Measurements from ENCODE around the gene PDE3A. TPM values are rescaled to one million over a fixed set of nuclear protein-coding genes. Genes with fewer than 3 reads are reported as not detected.

The PDE3A gene
- total RNA-seq, 1 experiment from 2014 or later = 0.12 TPM

- Histone ChIP-seq H3K4me2 (ENCODE audit: low read length) (no peak overlapping the region), H3K9ac (ENCODE audit: low read length) (no peak overlapping the region), H3K4me3 (replicated peaks in 1 of 2; ENCODE audit: low read depth in 1 of 2, low read length in 2 of 2) (no peak overlapping the region), H3K9me3 (ENCODE audit: control insufficient read depth in 1 of 2, insufficient read depth in 1 of 2, low read depth in 1 of 2, low read length in 2 of 2) (no peaks in the 10 kb centered on the region), H3K36me3 (ENCODE audit: control insufficient read depth in 1 of 2, insufficient read depth in 2 of 2, low read length in 2 of 2) (no peaks in the 10 kb centered on the region), H2AFZ (ENCODE audit: low read depth, low read length, poor library complexity, severe bottlenecking) (no peak overlapping the region), H3K27ac (ENCODE audit: low read depth, low read length) (no peak overlapping the region), H3K9me2 (ENCODE audit: insufficient read depth) (no peaks in the 10 kb centered on the region), H3K27me3 (ENCODE audit: insufficient read depth, low read length) (no peaks in the 10 kb centered on the region), H4K20me1 (ENCODE audit: insufficient read depth) (no peaks in the 10 kb centered on the region), H3K4me1 (ENCODE audit: control insufficient read depth in 1 of 2, insufficient read depth in 2 of 2, low read length in 2 of 2) (no peaks in the 10 kb centered on the region), H3K79me2 (ENCODE audit: insufficient read depth, low read length) (no peaks in the 10 kb centered on the region)
- DNase-seq (ENCODE audit: low read depth, low spot score) = no peak
- intact Hi-C loops (cut with micrococcal nuclease) = no loop called here
- BruUV-seq (replicated peaks) = no TSS peak
- TF ChIP-seq EGR1 (IDR thresholded peaks at IDR 0.05; ENCODE audit: low read depth) (no peak), ZBTB33 (IDR thresholded peaks at IDR 0.05; ENCODE audit: extremely low read depth, insufficient replicate concordance, low read length) (no peak), SP1 (IDR thresholded peaks at IDR 0.05; ENCODE audit: low read depth) (no peak), ZNF274 (IDR thresholded peaks at IDR 0.05; ENCODE audit: low read depth, low read length) (no peak), FOSL1 (IDR thresholded peaks at IDR 0.05; ENCODE audit: low read depth) (no peak), RAD21 (IDR thresholded peaks at IDR 0.05; ENCODE audit: low read depth) (no peak), REST (IDR thresholded peaks at IDR 0.05; ENCODE audit: low read depth) (no peak), YY1 (IDR thresholded peaks at IDR 0.05; ENCODE audit: extremely low read depth, insufficient replicate concordance, low read depth, low read length) (no peak), JUND (IDR thresholded peaks at IDR 0.05) (no peak), MAX (IDR thresholded peaks at IDR 0.05) (no peak), CTCF (IDR thresholded peaks at IDR 0.05 in 2 of 3, conservative IDR thresholded peaks at IDR 0.05 in 1 of 3; ENCODE audit: borderline replicate concordance in 1 of 3, insufficient read depth in 1 of 3, low read depth in 2 of 3, low read length in 2 of 3) (no peak), SIN3A (IDR thresholded peaks at IDR 0.05; ENCODE audit: low read depth) (no peak), POLR2AphosphoS5 (IDR thresholded peaks at IDR 0.05; ENCODE audit: low read depth, low read length) (no peak), ATF3 (IDR thresholded peaks at IDR 0.05) (no peak)
- CTCF ChIA-PET = no interaction called here
- POLR2A ChIA-PET = no interaction called here
- no peak for ATAC-seq
- RAD21 ChIA-PET (ENCODE audit: low non-redundant PET in 1 of 2, low total read pairs in 2 of 2, uncharacterized antibody in 2 of 2, unreplicated experiment in 2 of 2) = no interaction called here
Measured at GRCh38 chr12:20457582-20457981, 89.2 kb downstream of the PDE3A start.

Data from HCT116 (cell line).